Calu3 (cell line): ENCODE data around the gene LRRC36. TPM values are rescaled to one million over a fixed set of nuclear protein-coding genes. Genes with fewer than 3 reads are reported as not detected.
A peak's percentile ranks its signal among the peaks of the same experiment; 100 is the strongest.

Experiments
- BruUV-seq: library from RNA; stranded (reverse); fragments of 400-500 nt; replicated peaks from 2 replicates; lab custom pipeline; 2021; lab: Mats Ljungman, UMichigan
- CTCF ChIA-PET: fragments of 300-600 bp; sonication (Branson Sonifier 250); formaldehyde crosslinking; loops from one replicate; lab custom pipeline; 2022; ENCODE audit warnings: antibody characterized with exemption; lab: Charles Lee
- DNase-seq: peaks from one replicate; pipeline ENCODE4 v3.0.0; 2022
- H3K27ac Mint-ChIP-seq: one replicate; pipeline ENCODE4 v1.8.0; 2022; ENCODE audit warnings: mixed read lengths; ENCODE audit not compliant: unreplicated experiment
- H3K27me3 Mint-ChIP-seq: one replicate; pipeline ENCODE4 v1.8.0; 2022; ENCODE audit warnings: mixed read lengths; ENCODE audit not compliant: unreplicated experiment
- H3K36me3 Mint-ChIP-seq: one replicate; pipeline ENCODE4 v1.8.0; 2022; ENCODE audit warnings: mild to moderate bottlenecking, moderate library complexity, mixed read lengths; ENCODE audit not compliant: insufficient read depth, unreplicated experiment
- H3K4me1 Mint-ChIP-seq: one replicate; pipeline ENCODE4 v1.8.0; 2022; ENCODE audit warnings: mild to moderate bottlenecking, low read depth, mixed read lengths; ENCODE audit not compliant: unreplicated experiment
- H3K4me3 Mint-ChIP-seq: one replicate; pipeline ENCODE4 v1.8.0; 2022; ENCODE audit warnings: mild to moderate bottlenecking, low read depth, moderate library complexity, mixed read lengths; ENCODE audit not compliant: unreplicated experiment
- H3K9me3 Mint-ChIP-seq: one replicate; pipeline ENCODE4 v1.8.0; 2022; ENCODE audit warnings: low read depth, mixed read lengths; ENCODE audit not compliant: unreplicated experiment
- CTCF ChIP-seq: fragments of 200-600 bp; IDR thresholded peaks from one replicate; pipeline ENCODE4 v1.8.0; 2022; ENCODE audit warnings: antibody characterized with exemption; ENCODE audit not compliant: unreplicated experiment
- intact Hi-C: fragments of 100-400 bp; cut with micrococcal nuclease; formaldehyde crosslinking; loops from one replicate; pipeline ENCODE4 v1.10.0; 2022; ENCODE audit not compliant: unreplicated experiment
- total RNA-seq: library from RNA; stranded (reverse); gene quantifications from 2 replicates; pipeline ENCODE4 v1.2.3, GENCODE V29; 2022

LRRC36 gene
- total RNA-seq, 1 experiment from 2014 or later, result 9.2 TPM

DNA sequence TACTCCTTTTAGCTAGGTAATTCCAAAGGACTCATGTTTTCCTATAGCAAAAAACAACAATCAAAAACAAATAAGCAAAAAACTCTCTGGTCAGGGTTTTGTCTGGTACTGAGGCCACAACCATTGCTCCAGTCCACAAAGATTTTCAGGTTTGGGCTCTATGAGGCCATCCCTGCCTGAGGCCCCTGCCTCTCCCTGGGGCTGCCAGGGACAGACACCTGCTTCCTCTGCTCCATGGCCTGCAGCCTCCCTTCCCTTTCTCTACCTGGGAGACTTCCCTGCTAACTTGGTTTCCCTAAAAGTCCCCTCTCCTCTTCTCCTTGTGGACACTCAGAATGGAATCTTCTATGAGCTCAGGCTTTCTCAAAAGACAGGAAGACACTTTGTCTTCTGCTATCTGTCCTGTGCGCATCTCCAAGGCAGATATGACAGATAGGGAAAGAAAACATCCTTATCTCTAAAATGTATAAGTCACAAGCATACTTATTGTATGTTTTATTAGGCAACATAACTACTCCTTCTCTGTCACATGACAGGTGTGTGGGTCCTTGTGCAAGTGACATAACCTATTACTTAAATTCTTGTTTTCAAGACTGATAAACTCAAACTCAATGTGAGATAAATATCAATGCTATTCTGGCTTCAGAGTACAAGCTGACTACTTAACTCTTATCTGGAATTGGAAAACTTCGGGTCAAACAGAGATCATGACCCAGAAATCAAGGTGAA is 90.9 kb downstream of the LRRC36 start:
- Mint-ChIP-seq H3K27ac (peak overlapping the region; percentile 28), H3K4me1 (peaks cover 34% of the 10 kb centered on the region), H3K36me3 (peaks cover 30% of the 10 kb centered on the region), H3K9me3 (no peaks in the 10 kb centered on the region), H3K4me3 (peak overlapping the region; percentile 75), H3K27me3 (peaks cover 15% of the 10 kb centered on the region)
- no peak for TF ChIP-seq CTCF
- intact Hi-C loops, result loop anchor here (5.0 kb wide), 2 partner anchors 70 to 155 kb away; no protein-coding TSS in a partner anchor
- BruUV-seq, result no TSS peak
- no peak for DNase-seq
- CTCF ChIA-PET, result interaction anchor here (0.7 to 2.2 kb wide), 7 partner anchors 10 to 157 kb away, joined by 3 to 10 read pairs (median 4); no protein-coding TSS in a partner anchor

DNA sequence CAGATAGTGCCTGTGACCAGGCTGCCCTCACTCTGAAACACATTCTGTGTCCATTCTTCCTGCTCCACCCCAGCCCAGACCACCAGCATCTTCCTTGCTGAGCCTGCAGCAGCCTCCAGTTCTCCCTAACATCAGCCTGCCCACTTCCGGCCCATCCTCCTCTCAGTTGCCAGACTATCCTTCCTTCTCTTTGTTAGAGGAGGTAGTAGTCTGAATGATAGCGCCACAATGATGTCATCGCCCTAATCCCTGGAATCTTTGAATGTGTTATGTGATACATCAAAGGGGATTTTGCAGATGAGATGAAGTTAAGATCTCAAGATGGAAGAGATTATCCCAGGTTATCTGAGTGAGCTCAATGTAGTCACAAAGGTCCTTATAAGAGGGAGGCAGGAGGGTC is 92.9 kb downstream of the LRRC36 start:
- no peak for TF ChIP-seq CTCF
- Mint-ChIP-seq H3K4me3 (no peak overlapping the region), H3K36me3 (peaks cover 25% of the 10 kb centered on the region), H3K9me3 (no peaks in the 10 kb centered on the region), H3K27me3 (peaks cover 15% of the 10 kb centered on the region), H3K4me1 (peaks cover 27% of the 10 kb centered on the region), H3K27ac (no peak overlapping the region)
- BruUV-seq, result no TSS peak
- intact Hi-C loops, result loop anchor here (5.0 kb wide), 2 partner anchors 72 to 157 kb away; no protein-coding TSS in a partner anchor
- CTCF ChIA-PET, result no interaction called here
- DNase-seq, result no peak

- Mint-ChIP-seq H3K9me3 (no peaks in the 10 kb centered on the region), H3K4me3 (no peak overlapping the region), H3K27me3 (peaks cover 15% of the 10 kb centered on the region), H3K36me3 (peaks cover 24% of the 10 kb centered on the region), H3K4me1 (peaks cover 24% of the 10 kb centered on the region), H3K27ac (no peak overlapping the region)
- no peak for TF ChIP-seq CTCF
- CTCF ChIA-PET, result interaction anchor here (0.6 kb wide), 1 partner anchor 11 kb away, joined by 4 read pairs; no protein-coding TSS in a partner anchor
- no TSS peak for BruUV-seq
- DNase-seq, result no peak
- intact Hi-C loops, result loop anchor here (5.0 kb wide), 2 partner anchors 73 to 158 kb away; no protein-coding TSS in a partner anchor
These were observed 93.3 kb downstream of the LRRC36 start for GRCh38 chr16:67419931-67420330.

GRCh38 chr16:67421030-67421429 is 94.4 kb downstream of the LRRC36 start:
- no peak for TF ChIP-seq CTCF
- H3K4me3 Mint-ChIP-seq, result no peak overlapping the region
- BruUV-seq, result no TSS peak
- peaks cover 15% of the 10 kb centered on the region for H3K4me1 Mint-ChIP-seq
- CTCF ChIA-PET, result interaction anchor here (0.6 to 0.7 kb wide), 3 partner anchors 18 to 516 kb away, joined by 3 to 4 read pairs (median 3); no protein-coding TSS in a partner anchor
- H3K9me3 Mint-ChIP-seq, result no peaks in the 10 kb centered on the region
- H3K27me3 Mint-ChIP-seq, result peaks cover 15% of the 10 kb centered on the region
- no peak overlapping the region for H3K27ac Mint-ChIP-seq
- no peak for DNase-seq
- intact Hi-C loops, result no loop called here
- H3K36me3 Mint-ChIP-seq, result peaks cover 15% of the 10 kb centered on the region
